ENCODE data around the gene RCVRN.

The RCVRN gene

GRCh38 chr17:9905078-9905415, at the start of gene RCVRN:
TSS of gene RCVRN (minus strand) at chr17:9905271. CDS start at chr17:9905180, 91 bp downstream.
- no peak for DNase-seq (ENCODE audit: low spot score)

GRCh38 chr17:9953492-9953891, 48.4 kb upstream of the RCVRN start:
- DNase-seq (ENCODE audit: low spot score), result no peak

GRCh38 chr17:9951803-9952202, 46.7 kb upstream of the RCVRN start:
- DNase-seq (ENCODE audit: low spot score), result no peak

- no peak for DNase-seq (ENCODE audit: low spot score)
Observed at GRCh38 chr17:9948928-9949327, 43.9 kb upstream of the RCVRN start.

GRCh38 chr17:9944704-9945103, 39.6 kb upstream of the RCVRN start:
- no peak for DNase-seq (ENCODE audit: low spot score)

GRCh38 chr17:9943343-9943742, 38.3 kb upstream of the RCVRN start:
- no peak for DNase-seq (ENCODE audit: low spot score)

GRCh38 chr17:9942885-9943284, 37.8 kb upstream of the RCVRN start:
- DNase-seq (ENCODE audit: low spot score), result no peak

- no peak for DNase-seq (ENCODE audit: low spot score)
Observed at GRCh38 chr17:9941305-9941704, 36.2 kb upstream of the RCVRN start.

- DNase-seq (ENCODE audit: low spot score), result no peak
Observed at GRCh38 chr17:9940841-9941240, 35.8 kb upstream of the RCVRN start.

- no peak for DNase-seq (ENCODE audit: low spot score)
Observed at GRCh38 chr17:9938764-9939163, 33.7 kb upstream of the RCVRN start.

- DNase-seq (ENCODE audit: low spot score), result no peak
Observed at GRCh38 chr17:9937901-9938300, 32.8 kb upstream of the RCVRN start.

- no peak for DNase-seq (ENCODE audit: low spot score)
Observed at GRCh38 chr17:9937241-9937761, 32.2 kb upstream of the RCVRN start.

- DNase-seq (ENCODE audit: low spot score), result no peak
Observed at GRCh38 chr17:9936095-9936494, 31.0 kb upstream of the RCVRN start.

GRCh38 chr17:9935408-9935807, 30.3 kb upstream of the RCVRN start:
- DNase-seq (ENCODE audit: low spot score), result no peak

- DNase-seq (ENCODE audit: low spot score), result no peak
Observed at GRCh38 chr17:9934331-9934730, 29.3 kb upstream of the RCVRN start.

GRCh38 chr17:9932491-9932890, 27.4 kb upstream of the RCVRN start:
- DNase-seq (ENCODE audit: low spot score), result no peak

- no peak for DNase-seq (ENCODE audit: low spot score)
Observed at GRCh38 chr17:9931144-9931741, 26.2 kb upstream of the RCVRN start.

GRCh38 chr17:9929871-9930270, 24.8 kb upstream of the RCVRN start:
- no peak for DNase-seq (ENCODE audit: low spot score)

- DNase-seq (ENCODE audit: low spot score), result peak; percentile 82
Observed at GRCh38 chr17:9928601-9929333, 23.7 kb upstream of the RCVRN start.

GRCh38 chr17:9926150-9926804, 21.2 kb upstream of the RCVRN start:
- DNase-seq (ENCODE audit: low spot score), result no peak

- no peak for DNase-seq (ENCODE audit: low spot score)
Observed at GRCh38 chr17:9925457-9925856, 20.4 kb upstream of the RCVRN start.

- peak; percentile 77 for DNase-seq (ENCODE audit: low spot score)
Observed at GRCh38 chr17:9924735-9925191, 19.7 kb upstream of the RCVRN start.

Data from RKO (cell line).